NCI-H128 (cell line): ENCODE data around the gene CCDC40.

Source experiments
- DNase-seq: peaks from one replicate; lab custom pipeline; 2025; ENCODE audit not compliant: unreplicated experiment; lab: John Stamatoyannopoulos, UW

Gene CCDC40

GRCh38 chr17:80099291-80100034 is 63.0 kb downstream of the CCDC40 start:
- DNase-seq, result no peak

- DNase-seq, result no peak
These were observed 63.5 kb downstream of the CCDC40 start for GRCh38 chr17:80100035-80100323.

- DNase-seq, result peak; percentile 65
These were observed 64.8 kb downstream of the CCDC40 start, which contains the start of gene GAA for GRCh38 chr17:80101011-80101945. GAA (plus strand) TSS chr17:80101581; CDS start chr17:80104587, 3,006 bp downstream.

- DNase-seq, result no peak
These were observed 65.7 kb downstream of the CCDC40 start for GRCh38 chr17:80101946-80102663.

- no peak for DNase-seq
These were observed 66.4 kb downstream of the CCDC40 start for GRCh38 chr17:80102664-80103448.

- no peak for DNase-seq
These were observed 67.1 kb downstream of the CCDC40 start for GRCh38 chr17:80103449-80104085.

GRCh38 chr17:80104321-80104955 is 68.0 kb downstream of the CCDC40 start:
- peak; percentile 42 for DNase-seq

GRCh38 chr17:80104956-80105375 is 68.5 kb downstream of the CCDC40 start:
- no peak for DNase-seq

- DNase-seq, result peak; percentile 17
These were observed 69.3 kb downstream of the CCDC40 start for GRCh38 chr17:80105762-80106161.

- DNase-seq, result no peak
These were observed 69.7 kb downstream of the CCDC40 start for GRCh38 chr17:80106176-80106575.

- DNase-seq, result no peak
These were observed 70.3 kb downstream of the CCDC40 start for GRCh38 chr17:80106751-80107150.

- DNase-seq, result no peak
These were observed 71.0 kb downstream of the CCDC40 start for GRCh38 chr17:80107231-80108021.

GRCh38 chr17:80108036-80108971 is 71.9 kb downstream of the CCDC40 start:
- DNase-seq, result no peak

- no peak for DNase-seq
These were observed 72.7 kb downstream of the CCDC40 start for GRCh38 chr17:80109066-80109660.

- peak; percentile 25 for DNase-seq
These were observed 73.4 kb downstream of the CCDC40 start for GRCh38 chr17:80109713-80110446.

- no peak for DNase-seq
These were observed 74.0 kb downstream of the CCDC40 start for GRCh38 chr17:80110447-80110812.
